GM23248 (cell line): Measurements from ENCODE around the gene IFT20.
"Not testable (repeated sequence)": the region's sequence is repeated elsewhere in the genome, so short reads cannot be mapped to it uniquely, and the experiment has no call there.

Experiments
- EZH2 ChIP-seq: fragments of 200-600 bp; sonication (generic); IDR thresholded peaks from 2 replicates; pipeline ENCODE4 v1.6.1; 2018; ENCODE audit warnings: antibody characterized with exemption, mild to moderate bottlenecking; ENCODE audit not compliant: insufficient read depth, poor library complexity, severe bottlenecking
- EZH2phosphoT487 ChIP-seq: fragments of 200-600 bp; sonication (generic); IDR thresholded peaks from 2 replicates; pipeline ENCODE4 v1.6.1; 2018; ENCODE audit warnings: antibody characterized with exemption, moderate library complexity, mild to moderate bottlenecking, low read depth; ENCODE audit not compliant: insufficient read depth

DNA sequence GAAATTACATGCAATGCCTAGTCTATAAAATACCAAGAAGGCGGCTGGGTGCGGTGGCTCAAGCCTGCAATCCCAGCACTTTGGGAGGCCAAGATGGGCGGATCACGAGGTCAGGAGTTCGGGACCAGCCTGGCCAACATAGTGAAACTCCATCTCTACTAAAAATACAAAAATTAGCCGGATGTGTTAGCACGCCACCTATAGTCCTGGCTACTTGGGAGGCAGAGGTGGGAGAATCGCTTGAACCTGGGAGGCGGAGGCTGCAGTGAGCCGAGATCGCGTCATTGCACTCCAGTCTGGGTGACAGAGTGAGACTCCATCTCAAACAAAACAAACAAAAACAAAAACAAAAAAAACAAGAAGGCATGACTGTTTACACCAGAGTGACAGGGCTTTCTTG, 42.4 kb downstream of the IFT20 start:
- not testable (repeated sequence) for TF ChIP-seq EZH2phosphoT487, EZH2
